HG03139 (cell line): ENCODE results near the gene CCDC174.

Experiments used
- ATAC-seq: cut with Tn5 transposase; IDR thresholded peaks from one replicate; pipeline ENCODE4 v1.9.1; 2021; ENCODE audit not compliant: unreplicated experiment

The CCDC174 gene

DNA sequence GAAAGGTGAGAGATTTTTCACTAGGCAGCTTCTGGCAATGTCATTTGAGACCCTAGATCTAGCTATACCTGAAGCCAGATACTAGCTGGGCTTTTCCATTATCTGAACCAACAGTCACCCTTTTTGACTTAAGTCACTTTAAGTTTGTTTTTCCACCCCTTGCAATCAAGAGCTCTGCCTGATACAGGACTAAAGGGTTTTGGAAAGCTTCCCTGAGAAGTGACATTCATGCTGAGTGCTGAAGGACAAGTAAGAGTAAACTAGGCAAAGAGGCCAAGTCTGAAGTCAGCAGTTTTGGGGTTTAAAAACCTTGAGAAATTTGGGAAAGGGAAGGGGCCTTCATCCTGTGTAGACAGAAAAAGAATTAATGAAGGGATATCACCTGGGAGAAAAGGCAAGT is 27.1 kb upstream of the CCDC174 start:
- no peak for ATAC-seq

DNA sequence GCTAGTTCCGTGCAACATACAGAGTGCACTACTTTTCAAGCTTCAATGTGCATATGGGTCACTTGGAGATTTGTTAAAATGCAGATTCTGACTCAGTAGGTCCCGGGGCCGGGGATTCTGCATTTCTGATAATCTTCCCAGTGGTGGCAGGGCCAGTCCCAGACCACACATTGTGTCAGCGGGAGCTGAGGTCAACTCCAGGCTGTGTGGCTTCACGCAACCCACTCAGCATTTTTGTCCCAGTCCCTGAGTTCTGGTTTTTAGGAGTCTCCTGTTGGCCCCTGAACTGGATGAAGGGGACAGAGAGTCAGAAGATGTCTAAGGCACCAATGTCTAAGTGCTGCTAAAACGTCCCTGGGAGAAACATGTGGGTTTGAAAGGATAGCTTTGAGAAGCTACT is 26.1 kb upstream of the CCDC174 start:
- ATAC-seq: no peak

DNA sequence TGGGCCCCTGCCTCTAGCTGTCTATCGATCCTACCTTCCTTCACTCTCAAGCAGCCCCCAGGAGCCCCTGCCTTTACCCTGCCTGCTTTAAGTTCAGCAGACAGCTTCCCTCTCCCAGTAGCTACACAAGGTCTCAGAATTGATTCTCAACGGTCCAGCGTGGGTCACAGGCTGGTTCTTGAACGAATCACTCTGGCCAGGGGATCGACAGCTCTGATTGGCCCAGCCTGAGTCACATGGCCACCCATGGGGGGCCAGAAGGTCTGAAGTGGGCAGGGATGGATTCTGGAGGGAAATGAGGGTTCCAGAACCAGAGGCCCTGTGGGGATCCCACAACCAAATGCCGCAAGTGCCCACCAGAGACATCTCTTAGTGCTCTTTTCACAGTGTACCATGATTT is 23.7 kb upstream of the CCDC174 start:
- no peak for ATAC-seq

DNA sequence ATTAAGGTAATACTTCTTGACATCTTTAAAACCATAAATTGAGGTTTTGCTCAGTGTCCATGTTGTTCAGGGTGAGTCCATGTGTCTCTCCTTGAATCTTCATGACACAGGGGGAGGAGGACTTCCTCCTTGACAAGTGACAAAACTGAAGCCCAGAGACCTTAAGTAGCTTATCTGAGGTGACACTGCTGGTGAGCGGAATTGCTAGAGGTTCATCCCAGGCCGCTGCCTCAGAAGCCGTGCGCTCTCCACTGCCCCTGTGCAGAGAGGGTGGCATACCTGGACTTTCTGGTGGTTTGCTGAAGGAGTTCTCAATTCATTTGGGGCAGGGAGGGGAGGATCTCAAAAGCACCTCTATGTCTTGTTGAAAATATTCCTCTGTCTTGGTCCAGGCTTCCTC is 23.2 kb upstream of the CCDC174 start:
- no peak for ATAC-seq

DNA sequence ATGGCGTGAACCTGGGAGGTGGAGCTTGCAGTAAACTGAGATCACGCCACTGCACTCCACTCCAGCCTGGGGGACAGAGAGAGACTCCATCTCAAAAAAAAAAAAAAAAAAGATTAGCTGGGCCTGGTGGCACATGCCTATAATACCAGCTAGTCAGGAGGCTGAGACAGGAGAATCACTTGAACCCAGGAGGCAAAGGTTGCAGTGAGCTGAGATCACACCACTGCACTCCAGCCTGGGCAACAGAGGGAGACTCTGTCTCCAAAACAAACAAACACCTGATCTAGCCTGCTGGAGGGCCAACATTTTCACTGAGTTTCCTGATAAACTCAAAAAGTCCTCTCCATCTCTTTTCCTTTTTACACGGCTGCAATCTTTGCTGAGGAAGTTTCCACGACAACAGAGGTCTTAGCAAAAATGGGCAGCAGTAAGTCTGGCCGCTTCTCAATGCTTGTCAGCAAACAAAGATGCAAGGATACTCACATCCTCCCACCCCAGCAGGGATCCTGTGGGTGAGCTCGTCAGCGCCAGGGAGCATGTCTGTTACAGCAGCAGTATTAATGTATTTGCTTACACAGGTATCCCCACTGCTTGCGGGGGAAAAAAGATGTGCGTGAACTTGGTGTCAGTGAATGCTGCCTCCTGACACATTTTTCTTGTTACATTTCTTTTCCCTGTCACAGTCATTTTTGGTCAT is 21.0 kb upstream of the CCDC174 start:
- ATAC-seq: no peak

DNA sequence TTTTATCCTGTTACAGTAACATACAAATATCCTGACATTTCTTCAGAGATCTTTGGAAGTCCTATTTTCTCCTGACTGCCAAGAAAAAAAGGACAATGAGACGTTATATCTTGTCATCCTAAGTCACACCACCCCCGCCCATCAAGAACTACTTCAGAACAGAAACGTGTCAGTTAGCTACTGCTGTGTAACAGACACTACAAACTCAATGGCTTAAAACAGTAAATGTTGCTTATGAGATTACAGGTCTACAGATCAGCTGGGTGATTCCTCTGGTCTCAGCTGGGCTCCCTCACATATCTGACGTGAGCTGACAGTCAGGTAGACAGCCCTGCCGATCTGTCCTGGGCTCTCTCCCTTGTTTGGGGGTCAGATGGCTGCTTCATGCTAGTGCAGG is 20.5 kb upstream of the CCDC174 start:
- ATAC-seq: no peak

DNA sequence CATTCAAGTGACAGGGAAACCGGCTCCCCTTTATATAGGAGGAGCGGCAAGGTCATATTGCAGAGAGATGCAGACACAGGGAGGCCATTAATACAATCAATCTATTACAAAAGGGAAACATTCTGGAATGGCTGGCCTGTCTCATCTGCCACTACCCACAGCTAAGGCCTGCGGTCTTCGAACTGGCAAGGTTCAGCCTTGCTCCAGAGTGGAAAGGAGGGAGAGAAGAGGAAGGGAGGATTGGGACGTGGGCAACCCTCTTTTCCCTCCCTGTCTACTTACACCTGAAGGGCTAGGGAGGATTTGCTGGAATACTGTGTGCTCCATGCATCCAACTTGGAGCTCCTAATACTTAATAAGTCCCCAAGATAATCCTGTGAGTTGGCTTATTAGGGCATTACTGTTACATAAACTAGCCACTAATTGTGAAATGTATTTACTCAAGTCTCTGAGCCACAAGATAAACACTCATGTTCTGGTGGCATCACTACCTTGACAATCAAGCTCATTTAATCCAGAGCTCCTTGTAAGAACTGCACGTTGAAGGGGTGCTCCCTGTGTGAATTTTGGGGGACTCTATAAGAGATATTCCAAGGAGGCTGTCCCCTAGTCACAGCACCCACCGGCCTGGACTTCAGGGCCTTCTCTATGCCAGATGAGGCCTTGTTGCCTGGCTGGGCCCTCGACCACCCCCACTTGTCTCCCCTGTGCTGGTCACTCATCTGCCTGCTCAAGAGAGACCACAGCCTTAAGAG is 19.7 kb upstream of the CCDC174 start:
- ATAC-seq: no peak

DNA sequence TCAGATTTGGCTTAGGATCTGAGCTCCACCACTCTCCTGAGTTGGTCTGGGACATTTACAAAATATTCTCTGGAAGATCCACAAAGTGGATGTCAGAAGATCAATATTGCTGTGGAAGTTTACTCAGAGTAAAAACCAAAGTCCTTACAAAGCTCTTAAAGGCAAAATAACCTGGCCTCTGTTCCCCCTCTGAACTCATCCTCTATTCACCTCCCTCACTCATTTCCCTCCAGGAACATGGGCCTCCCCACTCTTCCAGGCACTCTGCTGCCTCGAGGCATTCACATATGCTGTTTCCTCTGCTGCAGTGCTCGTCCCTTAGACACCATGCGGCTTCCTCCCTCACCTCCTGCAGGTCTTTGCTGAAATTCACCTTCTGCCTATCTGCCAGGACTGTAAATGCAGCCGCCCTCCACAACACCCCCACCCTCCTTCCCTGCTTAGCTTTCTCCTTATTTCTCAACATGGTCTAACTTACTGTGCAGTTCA is 19.1 kb upstream of the CCDC174 start:
- ATAC-seq: no peak

DNA sequence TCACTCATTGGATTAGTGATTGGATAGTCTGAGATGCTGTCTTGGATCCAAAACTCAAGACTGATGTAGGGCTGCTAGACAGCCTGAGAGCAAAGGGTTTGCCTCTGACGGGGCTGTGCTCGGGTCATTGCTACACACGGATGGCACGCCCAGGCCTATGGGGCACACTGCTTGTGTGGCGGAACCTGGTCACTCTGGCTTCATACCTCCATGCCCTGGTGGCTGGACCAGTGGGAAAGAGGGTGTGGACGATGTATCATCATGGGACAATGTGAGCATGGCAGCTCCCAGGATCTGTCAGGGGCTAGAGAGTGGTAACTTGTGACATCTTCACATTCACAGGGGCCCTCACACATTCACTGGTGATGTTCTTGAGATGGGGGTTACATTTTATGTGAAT is 18.1 kb upstream of the CCDC174 start:
- no peak for ATAC-seq

DNA sequence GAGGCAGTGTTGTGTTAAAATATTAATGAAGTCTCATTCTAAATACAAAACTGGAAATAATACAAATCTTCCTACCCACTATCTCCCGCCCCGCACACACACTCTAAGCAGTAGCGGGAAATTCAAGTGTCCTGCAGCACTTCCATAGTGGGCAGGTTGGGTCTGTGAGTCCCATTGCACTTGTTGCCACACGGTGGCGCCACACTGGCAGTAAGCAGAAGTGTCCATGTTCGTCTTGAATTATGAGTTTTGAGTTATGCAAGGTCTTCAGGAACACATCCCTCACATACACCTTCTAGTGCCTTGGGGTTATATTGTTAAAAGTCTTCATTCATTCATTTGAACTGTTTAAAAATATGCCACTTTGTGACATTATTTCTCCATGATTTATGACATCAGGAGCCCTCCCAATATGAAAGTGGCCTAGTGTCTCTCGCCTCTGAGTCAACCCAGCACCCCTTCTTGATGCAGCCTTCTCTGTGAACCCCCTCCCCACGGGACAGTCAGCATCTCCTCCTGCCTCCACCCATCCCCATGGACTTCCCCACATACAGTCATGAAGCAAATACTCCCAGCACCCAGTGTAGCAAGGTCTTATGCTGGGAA is 17.6 kb upstream of the CCDC174 start:
- no peak for ATAC-seq

DNA sequence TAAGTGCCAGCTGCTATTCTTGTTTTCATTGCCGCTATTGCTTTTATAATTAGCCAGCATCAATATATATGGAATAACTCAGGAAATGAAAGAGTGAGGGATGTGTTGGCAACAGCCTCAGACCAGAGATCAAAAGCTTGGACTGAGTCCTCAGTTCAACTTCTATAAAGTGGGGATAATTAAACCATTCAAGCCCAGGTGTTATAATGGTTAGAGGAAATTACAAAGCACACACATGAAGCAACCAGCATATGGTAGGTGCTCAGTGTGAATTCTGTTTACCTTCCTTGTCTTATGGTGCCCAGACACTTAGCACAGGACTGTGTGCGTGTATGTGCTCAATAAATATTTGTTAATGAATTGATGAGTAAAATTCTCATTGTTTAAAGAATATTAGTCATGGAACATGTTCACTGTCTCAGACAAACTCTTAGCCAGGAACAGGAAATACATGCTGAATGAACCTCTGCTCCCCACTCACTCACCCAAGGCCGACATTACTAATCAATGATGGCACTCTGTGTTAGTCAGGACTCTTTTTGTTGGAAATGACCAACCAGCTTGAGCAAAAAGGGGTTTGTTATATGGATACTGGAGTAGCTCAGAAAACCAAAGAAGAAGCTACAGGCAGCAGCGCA is 16.7 kb upstream of the CCDC174 start:
- no peak for ATAC-seq

DNA sequence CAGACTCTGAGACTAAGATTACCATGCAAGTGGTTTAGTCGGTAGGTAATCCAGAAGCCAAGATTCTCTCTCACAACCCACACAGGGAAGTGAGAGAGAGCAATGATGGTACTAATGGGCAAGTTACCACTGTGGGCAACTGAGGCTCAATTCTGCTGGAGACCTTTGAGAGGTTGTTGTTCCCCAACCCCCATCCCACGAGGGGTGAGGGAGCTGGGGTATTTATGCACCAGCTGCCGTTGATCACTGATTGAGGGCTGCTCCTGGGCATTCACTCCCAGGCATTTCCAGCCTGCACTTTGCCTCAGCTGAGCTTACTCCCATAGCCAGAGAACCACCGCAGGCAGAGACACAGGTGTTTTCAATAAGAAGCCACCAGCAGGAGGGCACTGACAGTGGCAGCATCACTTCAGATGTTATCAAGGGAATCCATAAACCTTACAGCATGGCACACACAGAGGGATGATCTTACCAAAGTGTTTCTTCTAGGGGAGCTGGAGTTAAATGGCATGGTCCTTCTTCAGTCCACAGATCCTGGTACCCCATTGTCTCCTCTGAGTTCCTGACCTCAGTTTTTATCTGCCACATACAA is 15.0 kb upstream of the CCDC174 start:
- no peak for ATAC-seq

DNA sequence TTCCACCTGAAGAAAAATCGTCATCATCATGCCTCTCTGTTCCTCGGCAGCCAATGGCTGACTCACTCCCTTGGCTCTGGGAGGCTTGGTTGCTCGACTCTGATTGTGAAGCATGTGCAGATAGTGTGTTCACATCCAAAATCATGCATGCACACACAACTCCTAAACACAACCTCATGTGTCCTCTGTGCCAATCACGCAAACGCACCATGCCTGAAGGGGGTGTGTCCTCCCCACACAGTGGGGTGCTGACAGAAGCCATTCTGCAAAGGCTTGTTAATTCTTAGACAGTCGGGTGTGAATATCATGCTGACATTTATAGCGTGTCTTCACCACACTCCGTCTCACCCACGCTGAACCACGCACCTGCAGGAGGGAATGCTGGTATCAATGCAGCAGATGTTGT is 11.4 kb upstream of the CCDC174 start:
- no peak for ATAC-seq

DNA sequence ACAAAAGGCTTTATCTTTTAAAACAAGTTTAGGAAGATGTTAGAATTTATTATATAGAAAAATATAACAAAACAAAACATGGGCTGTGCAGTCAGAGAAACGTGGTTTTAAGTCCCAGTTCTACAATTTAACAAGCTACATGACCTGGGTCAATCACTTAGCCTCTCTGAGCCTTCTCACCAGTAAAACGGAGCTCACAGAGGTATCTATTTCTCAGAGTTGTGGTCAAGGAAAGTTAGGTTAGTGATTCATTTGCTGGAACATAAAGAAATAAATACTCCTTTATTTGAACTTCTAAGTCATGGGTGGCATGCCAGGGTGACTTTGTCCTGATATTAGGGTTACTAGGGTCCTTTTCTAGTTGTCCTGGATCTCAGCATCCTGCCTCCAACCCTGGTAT is 10.8 kb upstream of the CCDC174 start:
- no peak for ATAC-seq

DNA sequence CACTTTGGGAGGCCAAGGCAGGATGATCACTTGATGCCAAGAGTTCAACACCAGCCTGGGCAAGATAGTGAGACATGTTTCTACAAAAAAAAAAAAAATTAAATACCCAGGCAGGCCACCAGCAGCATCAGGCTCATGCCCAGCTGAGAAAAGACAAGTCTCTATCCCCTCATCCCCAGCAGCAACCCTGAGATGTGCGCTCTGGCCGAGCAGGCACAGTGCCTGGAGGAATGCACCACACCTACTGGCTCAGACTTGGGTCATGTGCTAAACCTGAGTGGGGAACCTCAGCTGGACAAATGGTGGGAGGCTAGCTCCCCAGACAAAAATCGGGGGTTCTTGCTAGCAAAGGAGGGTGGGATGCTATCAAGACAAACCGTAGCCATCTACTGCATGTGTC is 10.2 kb upstream of the CCDC174 start:
- ATAC-seq: no peak

DNA sequence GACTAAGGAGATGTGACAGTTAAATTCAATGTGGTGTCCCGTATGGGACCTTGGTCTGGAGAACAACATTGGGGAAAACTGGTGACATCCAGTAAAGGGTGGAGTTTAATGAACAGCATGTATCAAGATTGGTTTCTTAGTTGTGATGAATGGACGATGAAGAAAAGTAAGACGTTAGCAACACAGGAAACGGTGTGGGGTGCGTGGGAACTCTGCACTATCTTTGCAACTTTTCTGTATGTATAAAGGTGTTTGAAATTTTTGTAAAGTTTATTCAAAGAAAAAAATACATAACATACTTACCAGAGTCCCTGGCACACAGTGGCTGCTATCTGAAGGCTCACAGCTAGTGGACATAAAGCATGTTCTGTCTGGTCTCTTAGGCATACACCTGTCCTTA is 6.1 kb upstream of the CCDC174 start:
- ATAC-seq: no peak

DNA sequence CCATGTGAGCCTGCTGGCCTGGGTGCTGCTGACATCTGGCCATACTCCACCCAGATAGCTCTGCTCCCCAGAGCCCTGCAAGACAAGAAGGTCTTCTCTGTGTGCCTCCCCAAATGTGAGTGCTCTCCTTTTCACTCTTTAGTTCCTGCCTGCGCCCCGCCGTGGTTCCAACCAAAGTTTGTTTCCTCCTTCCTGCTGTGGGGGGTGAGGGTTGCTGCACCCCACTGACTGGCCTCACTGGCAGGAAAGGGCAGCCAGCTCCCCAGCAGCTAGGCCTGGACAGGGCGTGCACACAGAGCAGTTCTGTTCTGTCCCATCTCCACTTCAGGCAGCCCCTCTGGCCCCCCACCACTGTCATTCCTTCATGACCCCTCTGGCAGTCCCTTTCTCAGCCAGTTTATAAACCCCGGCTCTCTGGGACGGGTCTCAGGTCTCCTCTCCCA is 5.4 kb upstream of the CCDC174 start:
- ATAC-seq: no peak

DNA sequence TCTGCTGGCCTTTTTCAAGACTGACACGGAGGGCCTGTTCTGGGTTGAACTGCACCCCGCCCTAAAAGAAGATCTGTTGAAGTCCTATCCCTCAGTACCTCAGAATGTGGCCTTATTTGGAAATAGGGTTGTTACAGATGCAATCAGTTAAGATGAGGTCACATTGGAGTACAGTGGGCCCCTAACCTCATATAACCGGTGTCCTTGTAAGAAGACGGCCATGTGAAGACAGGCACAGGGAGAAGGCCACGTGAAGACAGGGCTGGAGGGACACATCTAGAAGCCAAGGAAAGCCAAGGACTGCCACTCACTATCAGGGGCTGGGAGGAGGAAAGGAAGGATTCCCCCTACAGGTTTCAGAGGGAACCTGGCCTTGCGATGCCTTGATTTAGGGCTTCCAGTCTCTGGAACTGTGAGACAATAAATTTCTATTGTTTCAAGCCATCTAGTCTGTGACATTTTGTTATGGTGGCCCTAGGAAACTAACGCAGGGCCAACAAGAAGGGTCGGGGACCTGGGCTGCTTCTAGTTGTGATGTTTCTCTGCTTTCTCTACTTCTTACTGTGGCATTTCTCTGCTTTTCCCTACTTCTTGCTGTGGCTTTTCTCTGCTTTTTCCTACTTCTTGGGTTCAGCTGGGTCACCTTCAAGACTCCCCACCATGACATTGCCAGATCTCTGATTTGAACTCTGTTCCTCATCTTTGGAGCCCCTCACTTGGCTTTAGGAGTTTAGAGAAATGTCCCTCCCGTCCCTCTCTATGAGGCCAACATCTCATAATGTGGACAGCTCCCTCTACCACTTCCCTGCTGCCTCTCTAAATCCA is 4.8 kb upstream of the CCDC174 start:
- ATAC-seq: no peak

DNA sequence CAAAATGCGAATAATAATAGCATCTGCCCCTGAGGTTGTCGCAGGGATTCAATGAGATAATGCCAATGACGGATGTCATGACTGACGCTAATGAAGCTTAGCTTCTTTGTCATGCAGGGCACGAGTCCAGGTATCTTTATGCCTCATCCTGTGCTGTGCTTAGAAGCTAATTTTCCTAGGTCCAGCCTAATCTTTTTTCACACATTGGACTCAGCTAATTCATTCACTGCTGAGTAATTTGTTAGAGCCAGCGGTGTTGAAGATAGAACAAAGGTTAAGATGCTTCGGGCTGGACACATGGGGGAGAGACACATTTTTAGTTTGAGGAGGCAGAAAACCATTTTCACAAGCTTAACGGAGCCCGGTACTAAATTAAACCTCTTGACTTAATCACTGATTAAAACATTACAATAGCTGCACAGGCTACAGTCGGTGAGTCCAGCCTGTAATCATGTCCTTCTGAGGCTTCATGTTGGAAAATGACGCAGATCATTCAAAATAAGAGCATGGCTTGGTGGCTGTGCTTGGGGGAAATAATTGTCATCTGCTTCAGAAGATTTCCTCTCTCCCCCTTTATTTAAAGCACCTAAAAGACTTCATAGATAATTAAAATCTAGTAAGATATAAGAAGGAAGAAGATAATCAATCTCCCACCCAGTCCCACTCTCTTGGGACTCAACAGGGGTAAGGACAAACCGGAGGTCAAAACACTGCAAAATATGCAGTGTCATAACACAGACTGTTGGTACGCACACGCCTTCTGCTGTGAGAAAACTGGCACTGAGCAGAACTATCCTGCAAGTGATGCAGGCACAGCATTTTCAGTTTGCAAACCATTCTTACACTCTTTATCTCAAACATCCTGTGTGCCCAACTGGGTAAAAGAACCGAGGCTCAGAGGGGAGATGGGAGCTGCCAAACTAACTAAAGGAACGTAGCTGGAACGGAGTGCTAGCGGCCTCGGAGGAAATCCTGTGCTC is 3.3 kb upstream of the CCDC174 start:
- ATAC-seq: no peak
